GM18502 (cell line): ENCODE results near the gene ROBO2.

Source experiments
- ATAC-seq: cut with Tn5 transposase; IDR thresholded peaks from one replicate; pipeline ENCODE4 v1.9.1; 2021; ENCODE audit warnings: mild to moderate bottlenecking; ENCODE audit not compliant: unreplicated experiment, poor library complexity

The ROBO2 gene

DNA sequence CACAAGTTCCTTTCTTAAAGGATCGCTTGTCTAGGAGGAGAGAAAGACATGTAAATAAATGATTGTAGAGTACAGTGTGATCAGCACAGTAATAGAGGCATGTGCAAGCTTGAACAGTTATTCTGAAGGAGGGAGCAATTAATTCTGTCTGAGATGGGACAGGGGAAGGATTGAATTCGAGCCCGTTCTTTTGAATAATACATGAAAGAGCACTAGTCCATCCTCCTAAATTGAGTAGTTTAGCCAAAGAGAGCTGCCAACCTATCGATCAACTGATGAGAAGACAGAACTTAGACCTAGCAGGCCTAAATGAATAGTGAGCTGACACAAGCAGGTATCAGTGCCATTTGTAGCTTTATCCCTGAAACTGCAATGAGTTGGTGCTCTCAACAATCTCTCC lies 142.4 kb downstream of the ROBO2 start:
- no peak for ATAC-seq

DNA sequence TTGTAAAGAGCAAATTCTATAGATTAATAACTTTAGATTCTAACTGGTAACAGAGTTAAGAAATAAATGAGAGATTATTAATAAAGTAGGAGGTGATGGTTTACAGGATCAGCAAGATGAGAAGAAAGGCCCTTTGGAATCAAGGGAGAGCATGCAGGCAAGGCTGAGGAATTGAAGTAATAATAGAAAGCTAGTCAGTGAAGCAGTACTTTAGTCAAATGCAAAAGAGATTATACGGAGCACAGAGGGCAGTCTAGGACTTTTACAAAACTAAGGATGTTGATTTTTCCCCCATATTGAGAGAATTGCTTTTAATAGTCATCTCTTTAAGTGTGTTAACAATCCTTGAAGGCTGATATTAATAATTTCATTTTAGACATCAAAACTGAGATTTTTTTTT lies 146.4 kb downstream of the ROBO2 start:
- ATAC-seq: no peak

DNA sequence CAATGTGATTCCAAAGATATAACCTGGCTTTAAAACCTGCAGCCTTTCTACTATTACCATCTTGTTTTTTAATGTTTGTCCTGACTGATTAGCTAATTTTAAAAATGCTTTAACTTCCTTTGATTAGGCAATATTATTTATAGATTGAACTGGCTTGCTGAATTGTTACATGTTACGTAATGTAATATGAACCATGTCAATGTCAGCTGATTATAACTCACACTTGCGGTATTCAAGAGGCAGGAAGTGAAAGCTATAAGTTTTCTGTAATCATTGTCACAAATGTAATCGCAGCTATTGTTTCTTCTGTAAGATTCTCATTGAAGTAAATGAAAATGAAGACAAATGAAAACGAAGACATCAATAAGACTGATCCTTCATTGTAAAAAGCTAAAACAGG lies 146.8 kb downstream of the ROBO2 start:
- no peak for ATAC-seq

GRCh38 chr3:77188210-77188609 lies 148.3 kb downstream of the ROBO2 start:
- no peak for ATAC-seq

DNA sequence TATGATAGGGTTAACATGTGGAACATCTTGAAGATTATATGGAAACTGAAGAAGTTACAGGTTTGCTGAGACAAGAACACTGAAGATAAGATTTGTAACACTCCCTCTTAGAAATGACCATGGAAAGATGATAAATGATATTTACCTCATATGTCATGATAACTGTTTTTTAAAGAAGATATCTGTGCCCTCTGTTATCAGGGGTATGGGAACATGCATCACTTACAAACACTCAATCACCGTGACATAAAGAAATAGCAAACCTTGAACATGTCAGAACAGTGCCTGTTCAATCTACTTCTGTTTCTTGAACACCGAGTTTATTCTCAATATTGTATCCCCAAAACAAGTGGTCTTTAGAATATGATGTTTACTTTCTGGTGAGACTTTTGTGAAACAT lies 149.4 kb downstream of the ROBO2 start:
- ATAC-seq: no peak

- no peak for ATAC-seq
These were observed 149.8 kb downstream of the ROBO2 start for GRCh38 chr3:77189684-77190083.

DNA sequence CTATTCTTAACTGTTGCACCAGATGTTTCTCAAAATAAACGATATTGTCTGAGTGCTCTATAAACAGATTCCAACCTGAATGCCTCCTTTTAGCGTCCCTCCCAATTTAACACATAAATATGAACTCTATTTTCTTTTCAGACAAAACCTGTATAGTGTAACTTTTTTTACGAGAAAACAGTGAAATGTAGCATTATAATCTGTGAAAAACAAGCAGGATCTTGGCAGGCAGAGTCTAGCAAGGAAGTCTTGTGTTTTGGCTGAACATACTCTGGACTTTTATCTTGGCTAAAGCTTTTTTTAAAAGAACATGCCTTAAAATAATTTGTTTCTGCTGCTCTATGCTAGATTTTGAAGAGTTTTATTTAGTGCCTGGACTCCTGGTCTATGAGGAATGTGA lies 150.5 kb downstream of the ROBO2 start:
- no peak for ATAC-seq

DNA sequence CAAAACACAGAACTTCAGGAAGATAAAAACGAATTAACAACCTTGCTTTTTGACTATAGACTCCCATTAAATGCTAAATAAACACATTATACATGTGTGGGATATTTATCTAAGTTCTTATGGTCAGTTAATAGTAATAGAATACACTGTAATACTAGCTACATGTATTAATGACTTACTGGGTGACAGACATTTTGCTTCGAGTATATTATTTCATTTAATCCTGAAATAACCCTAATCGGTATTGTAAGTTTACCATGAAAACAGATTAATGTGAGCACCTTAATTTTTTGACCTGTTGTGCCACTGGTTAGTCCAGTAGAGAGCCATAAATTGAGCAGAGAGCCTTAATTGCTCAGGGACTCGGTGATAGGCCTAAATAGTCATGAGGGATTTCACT lies 151.1 kb downstream of the ROBO2 start:
- no peak for ATAC-seq

DNA sequence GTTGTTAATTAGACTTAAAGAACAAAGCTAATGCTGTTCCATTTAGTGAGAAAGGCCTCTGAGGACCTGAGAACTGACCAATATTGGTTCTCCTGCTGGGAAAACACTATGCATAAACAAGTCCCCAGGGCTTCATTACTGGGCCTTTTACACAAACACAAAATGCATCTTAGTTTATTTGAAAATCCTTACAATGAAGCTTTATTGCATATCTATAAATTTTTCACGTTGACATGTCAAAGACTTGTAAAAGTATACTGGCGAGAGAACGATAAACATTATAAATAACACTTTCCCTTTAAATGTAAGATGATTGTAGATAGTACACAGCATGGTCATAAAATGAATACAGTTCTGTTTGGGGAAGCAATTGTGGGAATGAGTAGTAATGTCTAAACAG lies 151.7 kb downstream of the ROBO2 start:
- no peak for ATAC-seq

GRCh38 chr3:77195766-77196545 lies 156.1 kb downstream of the ROBO2 start:
- no peak for ATAC-seq

GRCh38 chr3:77197408-77197807 lies 157.5 kb downstream of the ROBO2 start:
- ATAC-seq: no peak

DNA sequence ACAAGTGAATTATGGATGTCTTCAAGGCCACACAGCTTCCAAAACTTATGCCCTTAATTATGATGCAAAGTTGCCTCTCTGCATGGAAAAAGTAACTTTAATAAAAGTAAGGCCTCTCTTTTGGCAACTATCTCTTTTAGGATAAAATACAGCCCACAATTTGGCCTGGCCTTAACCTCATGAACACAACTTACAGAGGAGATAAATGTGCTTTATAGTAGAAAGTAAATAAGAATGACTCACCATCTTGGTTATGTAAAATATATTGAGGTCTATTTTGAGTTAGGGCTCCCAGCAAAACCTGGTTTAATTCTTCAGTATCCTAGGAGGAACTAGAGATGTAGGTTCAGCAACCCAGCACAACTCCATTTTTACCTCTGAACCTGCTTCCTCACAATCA lies 164.0 kb downstream of the ROBO2 start:
- no peak for ATAC-seq

- no peak for ATAC-seq
These were observed 164.9 kb downstream of the ROBO2 start for GRCh38 chr3:77204788-77205187.

DNA sequence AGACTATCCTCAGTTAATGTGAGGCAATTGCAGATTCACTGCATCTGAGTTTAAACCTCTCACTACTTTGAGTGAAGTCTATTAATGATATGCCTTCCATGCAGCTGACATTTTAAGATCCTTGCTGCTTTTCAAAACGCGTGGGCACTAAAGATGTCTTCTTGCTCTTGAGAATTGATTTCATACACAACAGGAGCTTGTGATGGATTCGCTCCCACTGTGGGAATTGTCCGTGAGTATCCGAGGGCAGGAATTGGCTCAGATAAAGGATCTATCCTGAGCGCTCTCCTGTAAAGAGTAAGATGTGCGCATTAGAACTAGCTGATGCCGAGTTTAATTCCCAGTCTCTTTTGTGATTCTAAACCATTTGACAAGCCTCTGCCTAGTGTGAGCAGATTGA lies 167.9 kb downstream of the ROBO2 start:
- no peak for ATAC-seq

DNA sequence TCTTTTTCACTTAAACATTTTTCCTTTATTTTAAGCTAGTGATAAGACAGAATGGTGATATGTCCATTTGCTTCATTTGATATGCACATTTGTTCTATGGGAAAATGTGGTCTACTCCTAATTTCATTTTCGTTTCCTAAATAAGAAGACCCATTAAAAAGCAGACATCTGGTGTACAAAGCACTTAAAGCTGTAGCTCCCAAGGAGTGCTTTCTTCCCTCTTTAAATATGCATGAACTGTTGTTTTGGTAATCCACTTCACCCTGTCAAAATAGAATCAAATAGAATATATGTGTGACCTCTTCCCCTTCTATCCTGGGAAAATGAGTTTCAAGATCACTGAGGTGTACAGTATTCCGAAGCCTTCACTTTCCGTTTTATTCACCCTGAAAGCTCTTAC lies 182.8 kb downstream of the ROBO2 start:
- no peak for ATAC-seq

- no peak for ATAC-seq
These were observed 187.7 kb downstream of the ROBO2 start for GRCh38 chr3:77227567-77227966.

GRCh38 chr3:77232557-77232956 lies 192.7 kb downstream of the ROBO2 start:
- ATAC-seq: no peak

- no peak for ATAC-seq
These were observed 194.1 kb downstream of the ROBO2 start for GRCh38 chr3:77234004-77234403.

DNA sequence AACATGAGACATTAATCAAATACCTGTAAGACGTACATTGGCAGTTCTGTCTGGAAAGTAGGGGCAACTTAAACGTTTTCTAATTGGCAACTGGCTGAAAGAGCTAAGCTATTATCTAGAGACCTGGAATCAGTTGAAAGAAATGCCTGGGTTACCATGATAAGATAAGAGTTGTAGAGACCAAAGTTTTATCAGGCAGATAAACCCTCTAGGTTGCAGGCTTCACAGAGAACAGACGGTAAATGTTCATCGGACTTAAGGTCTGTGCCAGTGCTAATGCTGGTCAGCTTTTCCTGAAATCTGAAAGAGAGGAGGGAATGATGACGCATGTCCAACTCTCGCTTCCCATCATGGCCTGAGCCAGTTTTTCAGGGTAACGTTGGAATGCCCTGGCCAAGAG lies 196.2 kb downstream of the ROBO2 start:
- ATAC-seq: no peak

DNA sequence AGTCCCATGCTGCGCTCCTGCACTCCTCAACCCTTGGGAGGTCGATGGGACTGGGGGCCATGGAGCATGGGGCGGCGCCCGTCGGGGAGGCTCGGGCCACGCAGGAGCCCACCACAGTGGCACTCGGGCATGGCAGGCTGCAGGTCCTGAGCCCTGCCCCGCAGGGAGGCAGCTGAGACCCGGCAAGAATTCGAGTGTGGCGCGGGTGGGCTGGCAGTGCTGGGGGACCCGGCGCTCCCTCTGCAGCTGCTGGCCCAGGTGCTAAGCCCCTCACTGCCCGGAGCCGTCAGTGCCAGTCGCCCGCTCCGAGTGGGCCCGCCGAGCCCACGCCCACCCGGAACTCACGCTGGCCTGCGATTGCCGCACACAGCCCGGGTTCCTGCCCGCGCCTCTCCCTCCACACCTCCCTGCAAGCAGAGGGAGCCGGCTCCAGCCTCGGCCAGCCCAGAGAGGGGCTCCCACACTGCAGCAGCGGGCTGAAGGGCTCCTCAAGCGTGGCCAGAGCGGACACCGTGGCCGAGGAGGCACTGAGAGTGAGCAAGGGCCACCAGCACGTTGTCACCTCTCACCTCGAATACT lies 200.3 kb downstream of the ROBO2 start:
- no peak for ATAC-seq

GRCh38 chr3:77242371-77242770 lies 202.5 kb downstream of the ROBO2 start:
- ATAC-seq: no peak

DNA sequence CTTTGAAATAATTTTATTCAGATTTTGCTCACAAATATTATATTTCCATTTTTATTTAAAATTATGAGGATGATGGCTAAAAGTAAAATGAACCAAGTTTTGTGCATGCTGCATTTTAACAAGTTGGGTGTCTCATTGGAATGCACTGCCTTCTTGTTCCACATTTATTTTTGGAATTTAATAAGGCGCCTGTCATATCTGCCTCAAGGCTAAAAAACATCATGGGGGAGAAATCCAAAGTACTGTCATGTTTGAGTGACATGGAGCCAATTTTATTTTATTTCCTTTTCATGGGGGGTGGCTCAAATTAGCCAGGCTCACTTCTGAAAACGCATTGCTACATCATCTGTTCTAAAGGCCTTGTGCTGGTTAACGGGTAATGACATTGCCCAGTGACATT lies 205.1 kb downstream of the ROBO2 start:
- ATAC-seq: no peak
